ENCODE measurements around the gene GPC5. TPM values are rescaled to one million over a fixed set of nuclear protein-coding genes. Genes with fewer than 3 reads are reported as not detected.
A peak's percentile ranks its signal among the peaks of the same experiment; 100 is the strongest.

Gene GPC5
- total and polyA plus RNA-seq, 9 of the 15 experiments (the other 6 are each of a cell fraction or from before 2014, with no cell fraction given): 0.18 to 0.27 TPM; not detected in 7

DNA sequence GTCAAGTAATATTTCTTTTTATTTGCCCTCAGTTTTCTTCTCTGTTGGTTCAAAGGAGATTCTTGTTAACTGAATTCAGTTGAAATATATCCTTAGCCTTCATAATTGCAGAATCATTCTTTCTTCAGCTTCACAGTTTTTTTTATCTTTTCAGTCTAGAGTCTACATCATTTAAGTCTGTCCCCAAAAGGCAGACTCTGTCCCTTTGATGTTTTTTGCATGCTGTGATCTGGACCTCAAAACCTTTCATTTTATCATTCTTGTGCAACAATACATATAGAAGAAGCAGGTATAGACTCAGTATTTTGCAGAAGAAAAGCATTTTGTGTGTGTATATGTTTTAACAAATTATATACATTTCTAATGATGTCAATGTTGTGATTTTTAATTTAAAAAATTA is 1093.4 kb downstream of the GPC5 start (continued):
- no peak for TF ChIP-seq ZNF79 (CRISPR knock-in tag; IDR thresholded peaks at IDR 0.05; ENCODE audit: low read depth)
- no peak for TF ChIP-seq U2AF2 (optimal IDR thresholded peaks at IDR 0.05; ENCODE audit: low read depth, low read length)
- TF ChIP-seq ZNF239 (CRISPR knock-in tag; IDR thresholded peaks at IDR 0.05): no peak
- 0 out of 2 replicates have a peak, but pooled peaks have one; percentile 26 for TF ChIP-seq TFAM (CRISPR knock-in tag; conservative IDR thresholded peaks at IDR 0.05)

DNA sequence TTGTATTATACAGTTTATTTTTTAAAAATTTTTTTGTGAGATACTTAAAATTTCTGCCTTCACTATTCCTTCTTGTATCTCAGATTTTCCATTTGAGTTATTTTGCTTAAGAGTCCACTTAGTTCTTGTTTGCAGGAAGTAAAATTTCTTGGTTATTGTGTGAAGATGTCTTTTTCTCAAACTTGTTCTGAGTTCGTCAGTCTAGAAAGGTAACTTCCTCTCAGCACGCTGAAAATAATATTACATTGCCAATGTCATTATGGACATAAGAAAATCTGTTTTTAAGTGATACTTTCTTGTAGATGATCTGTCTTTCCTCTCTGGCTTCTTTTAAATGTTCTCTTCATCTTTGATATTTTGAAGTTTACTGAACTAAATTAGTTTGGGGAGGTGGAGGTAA is 1096.5 kb downstream of the GPC5 start:
- ATAC-seq (no peak), FAIRE-seq (no peak), DNase-seq (ENCODE audit: extremely low read depth in 1 of 4, low spot score in 3 of 4) (no peak)
- BruUV-seq (replicated peaks): no TSS peak
- Histone ChIP-seq H3K4me3 (no peak overlapping the region), H4K20me1 (replicated peaks; ENCODE audit: control insufficient read depth, insufficient read depth, low read length) (no peaks in the 10 kb centered on the region), H3K9me1 (ENCODE audit: control insufficient read depth, insufficient read depth, low read length) (no peaks in the 10 kb centered on the region), H3K36me3 (ENCODE audit: control insufficient read depth, insufficient read depth, low read length) (no peaks in the 10 kb centered on the region), H3K79me2 (ENCODE audit: control insufficient read depth, insufficient read depth, low read length) (no peaks in the 10 kb centered on the region), H3K27me3 (ENCODE audit: control insufficient read depth in 2 of 2, insufficient read depth in 2 of 2, low read length in 2 of 2) (no peaks in the 10 kb centered on the region), H3K27ac (ENCODE audit: extremely low read depth, low read depth, low read length) (no peak overlapping the region), H3K4me2 (ENCODE audit: insufficient read depth, low read length) (no peak overlapping the region), H3K4me1 (replicated peaks in 1 of 2; ENCODE audit: control insufficient read depth in 2 of 2, insufficient read depth in 2 of 2, low read length in 2 of 2) (no peaks in the 10 kb centered on the region), H3K9ac (ENCODE audit: insufficient read depth in 1 of 2, low read depth in 2 of 2, low read length in 2 of 2) (no peak overlapping the region), H3K9me3 (replicated peaks; ENCODE audit: control insufficient read depth, insufficient read depth, low read depth, low read length) (peaks cover 5% of the 10 kb centered on the region), H2AFZ (ENCODE audit: low read depth, low read length) (no peak overlapping the region)
- CTCF ChIA-PET (ENCODE audit: low intra/inter-chr PET ratio): no interaction called here
- in situ Hi-C loops (cut with MboI): no loop called here
- WGBS (ENCODE audit: insufficient coverage, low coverage, missing lambda C conversion rate): 0% methylated on average over 2 of the region's 2 CpGs
- POLR2A ChIA-PET: no interaction called here
- intact Hi-C loops (cut with micrococcal nuclease): no loop called here
- TF ChIP-seq, protein P1, sequence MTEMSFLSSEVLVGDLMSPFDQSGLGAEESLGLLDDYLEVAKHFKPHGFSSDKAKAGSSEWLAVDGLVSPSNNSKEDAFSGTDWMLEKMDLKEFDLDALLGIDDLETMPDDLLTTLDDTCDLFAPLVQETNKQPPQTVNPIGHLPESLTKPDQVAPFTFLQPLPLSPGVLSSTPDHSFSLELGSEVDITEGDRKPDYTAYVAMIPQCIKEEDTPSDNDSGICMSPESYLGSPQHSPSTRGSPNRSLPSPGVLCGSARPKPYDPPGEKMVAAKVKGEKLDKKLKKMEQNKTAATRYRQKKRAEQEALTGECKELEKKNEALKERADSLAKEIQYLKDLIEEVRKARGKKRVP (CRISPR knock-in tag; IDR thresholded peaks at IDR 0.05): no peak
- 0 out of 2 replicates have a peak, but pooled peaks have one; percentile 62 for TF ChIP-seq PPARD (CRISPR knock-in tag; IDR thresholded peaks at IDR 0.05)
- TF ChIP-seq ZNF140 (CRISPR knock-in tag; IDR thresholded peaks at IDR 0.05): 0 out of 2 replicates have a peak, but pooled peaks have one; percentile 32
- TF ChIP-seq RB1 (IDR thresholded peaks at IDR 0.05; ENCODE audit: low read depth): no peak
- TF ChIP-seq, protein P2, sequence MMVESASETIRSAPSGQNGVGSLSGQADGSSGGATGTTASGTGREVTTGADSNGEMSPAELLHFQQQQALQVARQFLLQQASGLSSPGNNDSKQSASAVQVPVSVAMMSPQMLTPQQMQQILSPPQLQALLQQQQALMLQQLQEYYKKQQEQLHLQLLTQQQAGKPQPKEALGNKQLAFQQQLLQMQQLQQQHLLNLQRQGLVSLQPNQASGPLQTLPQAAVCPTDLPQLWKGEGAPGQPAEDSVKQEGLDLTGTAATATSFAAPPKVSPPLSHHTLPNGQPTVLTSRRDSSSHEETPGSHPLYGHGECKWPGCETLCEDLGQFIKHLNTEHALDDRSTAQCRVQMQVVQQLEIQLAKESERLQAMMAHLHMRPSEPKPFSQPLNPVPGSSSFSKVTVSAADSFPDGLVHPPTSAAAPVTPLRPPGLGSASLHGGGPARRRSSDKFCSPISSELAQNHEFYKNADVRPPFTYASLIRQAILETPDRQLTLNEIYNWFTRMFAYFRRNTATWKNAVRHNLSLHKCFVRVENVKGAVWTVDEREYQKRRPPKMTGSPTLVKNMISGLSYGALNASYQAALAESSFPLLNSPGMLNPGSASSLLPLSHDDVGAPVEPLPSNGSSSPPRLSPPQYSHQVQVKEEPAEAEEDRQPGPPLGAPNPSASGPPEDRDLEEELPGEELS (CRISPR knock-in tag; IDR thresholded peaks at IDR 0.05; ENCODE audit: borderline replicate concordance): no peak
- no peak for TF ChIP-seq ZFP30 (CRISPR knock-in tag; IDR thresholded peaks at IDR 0.05; ENCODE audit: borderline replicate concordance)
- TF ChIP-seq, protein P3, sequence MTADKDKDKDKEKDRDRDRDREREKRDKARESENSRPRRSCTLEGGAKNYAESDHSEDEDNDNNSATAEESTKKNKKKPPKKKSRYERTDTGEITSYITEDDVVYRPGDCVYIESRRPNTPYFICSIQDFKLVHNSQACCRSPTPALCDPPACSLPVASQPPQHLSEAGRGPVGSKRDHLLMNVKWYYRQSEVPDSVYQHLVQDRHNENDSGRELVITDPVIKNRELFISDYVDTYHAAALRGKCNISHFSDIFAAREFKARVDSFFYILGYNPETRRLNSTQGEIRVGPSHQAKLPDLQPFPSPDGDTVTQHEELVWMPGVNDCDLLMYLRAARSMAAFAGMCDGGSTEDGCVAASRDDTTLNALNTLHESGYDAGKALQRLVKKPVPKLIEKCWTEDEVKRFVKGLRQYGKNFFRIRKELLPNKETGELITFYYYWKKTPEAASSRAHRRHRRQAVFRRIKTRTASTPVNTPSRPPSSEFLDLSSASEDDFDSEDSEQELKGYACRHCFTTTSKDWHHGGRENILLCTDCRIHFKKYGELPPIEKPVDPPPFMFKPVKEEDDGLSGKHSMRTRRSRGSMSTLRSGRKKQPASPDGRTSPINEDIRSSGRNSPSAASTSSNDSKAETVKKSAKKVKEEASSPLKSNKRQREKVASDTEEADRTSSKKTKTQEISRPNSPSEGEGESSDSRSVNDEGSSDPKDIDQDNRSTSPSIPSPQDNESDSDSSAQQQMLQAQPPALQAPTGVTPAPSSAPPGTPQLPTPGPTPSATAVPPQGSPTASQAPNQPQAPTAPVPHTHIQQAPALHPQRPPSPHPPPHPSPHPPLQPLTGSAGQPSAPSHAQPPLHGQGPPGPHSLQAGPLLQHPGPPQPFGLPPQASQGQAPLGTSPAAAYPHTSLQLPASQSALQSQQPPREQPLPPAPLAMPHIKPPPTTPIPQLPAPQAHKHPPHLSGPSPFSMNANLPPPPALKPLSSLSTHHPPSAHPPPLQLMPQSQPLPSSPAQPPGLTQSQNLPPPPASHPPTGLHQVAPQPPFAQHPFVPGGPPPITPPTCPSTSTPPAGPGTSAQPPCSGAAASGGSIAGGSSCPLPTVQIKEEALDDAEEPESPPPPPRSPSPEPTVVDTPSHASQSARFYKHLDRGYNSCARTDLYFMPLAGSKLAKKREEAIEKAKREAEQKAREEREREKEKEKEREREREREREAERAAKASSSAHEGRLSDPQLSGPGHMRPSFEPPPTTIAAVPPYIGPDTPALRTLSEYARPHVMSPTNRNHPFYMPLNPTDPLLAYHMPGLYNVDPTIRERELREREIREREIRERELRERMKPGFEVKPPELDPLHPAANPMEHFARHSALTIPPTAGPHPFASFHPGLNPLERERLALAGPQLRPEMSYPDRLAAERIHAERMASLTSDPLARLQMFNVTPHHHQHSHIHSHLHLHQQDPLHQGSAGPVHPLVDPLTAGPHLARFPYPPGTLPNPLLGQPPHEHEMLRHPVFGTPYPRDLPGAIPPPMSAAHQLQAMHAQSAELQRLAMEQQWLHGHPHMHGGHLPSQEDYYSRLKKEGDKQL (CRISPR knock-in tag; IDR thresholded peaks at IDR 0.05; ENCODE audit: borderline replicate concordance): no peak
- no peak for TF ChIP-seq NCOR1 (IDR thresholded peaks at IDR 0.05)
- no peak for TF ChIP-seq PML (IDR thresholded peaks at IDR 0.05; ENCODE audit: low read length)
- no peak for TF ChIP-seq RBM14 (IDR thresholded peaks at IDR 0.05; ENCODE audit: borderline replicate concordance, insufficient read depth, low read depth, low read length)
